K562 (cell line): Measurements from ENCODE around the gene LYRM1. TPM values are rescaled to one million over a fixed set of nuclear protein-coding genes. Genes with fewer than 3 reads are reported as not detected.
A peak's percentile ranks its signal among the peaks of the same experiment; 100 is the strongest.

ENCODE experiments used
- ARID2 ChIP-seq: fragments of 450-650 bp; IDR thresholded peaks from 2 replicates; pipeline ENCODE4 v1.6.1; 2017; ENCODE audit warnings: antibody characterized with exemption, mild to moderate bottlenecking
- ARID3A ChIP-seq: IDR thresholded peaks from 2 replicates; pipeline ENCODE4 v1.6.1; 2012; ENCODE audit warnings: low read depth, low read length, improper control_type of control experiment, borderline replicate concordance
- CHD2 ChIP-seq: IDR thresholded peaks from 2 replicates; pipeline ENCODE4 v1.6.1; 2011; ENCODE audit warnings: low read depth, low read length
- DMBX1 ChIP-seq: fragments of 250-450 bp; sonication (Bioruptor Pico); IDR thresholded peaks from 2 replicates; pipeline ENCODE4 v1.8.0; 2022; ENCODE audit warnings: inconsistent platforms, mild to moderate bottlenecking, moderate library complexity, borderline replicate concordance
- ELF4 ChIP-seq: fragments of 450-650 bp; formaldehyde crosslinking; IDR thresholded peaks from 2 replicates; pipeline ENCODE4 v1.4.0; 2022; ENCODE audit warnings: missing genetic modification characterization
- EP300 ChIP-seq: IDR thresholded peaks from 2 replicates; pipeline ENCODE4 v1.6.1; 2012; ENCODE audit warnings: low read length, improper control_type of control experiment
- MAFF ChIP-seq: IDR thresholded peaks from 2 replicates; pipeline ENCODE4 v1.6.1; 2012; ENCODE audit warnings: low read length, improper control_type of control experiment
- NR2F6 ChIP-seq: fragments of 450-650 bp; formaldehyde crosslinking; IDR thresholded peaks from 2 replicates; pipeline ENCODE4 v1.4.0; 2020; ENCODE audit warnings: mild to moderate bottlenecking
- PCBP2 ChIP-seq: fragments of 200-400 bp; formaldehyde crosslinking; IDR thresholded peaks from 2 replicates; pipeline ENCODE4 v1.6.1; 2018; ENCODE audit warnings: low read length, low read depth, mild to moderate bottlenecking, moderate library complexity; ENCODE audit not compliant: poor library complexity, severe bottlenecking
- PHF21A ChIP-seq: fragments of 450-650 bp; IDR thresholded peaks from 2 replicates; pipeline ENCODE4 v1.6.1; 2017; ENCODE audit warnings: low read depth, borderline replicate concordance
- PHTF2 ChIP-seq: fragments of 250-450 bp; sonication (Bioruptor Pico); IDR thresholded peaks from 2 replicates; pipeline ENCODE4 v1.5.0; 2021; ENCODE audit warnings: mild to moderate bottlenecking
- POLR2B ChIP-seq: fragments of 450-650 bp; IDR thresholded peaks from 2 replicates; pipeline ENCODE4 v1.6.1; 2018; ENCODE audit warnings: low read depth; ENCODE audit not compliant: partially characterized antibody
- SAP30 ChIP-seq: fragments of 200-600 bp; sonication (generic); IDR thresholded peaks from 2 replicates; pipeline ENCODE4 v1.6.1; 2012; ENCODE audit warnings: borderline replicate concordance, low read depth, mild to moderate bottlenecking, moderate library complexity, low read length, control low read depth, inconsistent platforms; ENCODE audit not compliant: insufficient read depth, poor library complexity, severe bottlenecking
- SMARCA4 ChIP-seq: fragments of 450-650 bp; IDR thresholded peaks from 2 replicates; pipeline ENCODE4 v1.6.1; 2016
- SRF ChIP-seq, 2 experiments: fragments of 250-450, 450-650 bp in 1 of 2; sonication (Bioruptor Pico) in 1 of 2; sonication (generic) in 1 of 2; formaldehyde crosslinking; IDR thresholded peaks; 2 replicates each; pipeline versions ENCODE4 v1.5.0 to v1.5.1; 2020 to 2022; ENCODE audit warnings: mild to moderate bottlenecking in 1 of 2, missing genetic modification reagents in 1 of 2
- SRSF9 ChIP-seq: fragments of 200-400 bp; formaldehyde crosslinking; IDR thresholded peaks from 2 replicates; pipeline ENCODE4 v1.6.1; 2017; ENCODE audit warnings: low read depth, low read length, borderline replicate concordance
- TEAD1 ChIP-seq, 2 experiments: fragments of 450-650 bp in 1 of 2; sonication (generic) in 1 of 2; formaldehyde crosslinking; IDR thresholded peaks; 2 replicates each; pipeline versions ENCODE4 v1.4.0 to v1.8.0; 2020 to 2022; ENCODE audit warnings: mild to moderate bottlenecking in 2 of 2, missing genetic modification reagents in 1 of 2
- TOE1 ChIP-seq, 2 experiments: fragments of 450-650 bp in 1 of 2; sonication (generic) in 1 of 2; formaldehyde crosslinking in 1 of 2; IDR thresholded peaks; 2 replicates each; pipeline versions ENCODE4 v1.7.1 to v1.8.0; 2016 to 2022; ENCODE audit warnings: borderline replicate concordance in 2 of 2, mild to moderate bottlenecking in 2 of 2, antibody characterized with exemption in 1 of 2, inconsistent platforms in 1 of 2, low read depth in 1 of 2, missing genetic modification reagents in 1 of 2, moderate library complexity in 1 of 2
- ZBTB1 ChIP-seq: sonication (generic); formaldehyde crosslinking; IDR thresholded peaks from 2 replicates; pipeline ENCODE4 v1.8.1; 2023; ENCODE audit warnings: missing genetic modification reagents, low read depth, mild to moderate bottlenecking, borderline replicate concordance
- ZC3H4 ChIP-seq: sonication (generic); formaldehyde crosslinking; IDR thresholded peaks from 2 replicates; pipeline ENCODE4 v1.9.0; 2021; ENCODE audit warnings: missing genetic modification reagents, borderline replicate concordance
- ZNF57 ChIP-seq: fragments of 450-650 bp; formaldehyde crosslinking; IDR thresholded peaks from 2 replicates; pipeline ENCODE4 v1.4.0; 2020; ENCODE audit warnings: mild to moderate bottlenecking, moderate library complexity
- ZNF668 ChIP-seq: fragments of 250-450 bp; sonication (Bioruptor Pico); IDR thresholded peaks from 2 replicates; pipeline ENCODE4 v1.8.0; 2022; ENCODE audit warnings: mild to moderate bottlenecking, inconsistent platforms
- polyA plus RNA-seq, 8 experiments: library from polyadenylated mRNA; depleted of rRNA in 4 of 8; stranded (reverse) in 5 of 8; unstranded in 3 of 8; fragments of >200 nt; fragmentation: Nextera tagmentation in 2 of 8; fragmentation: Illumina TruSeq in 1 of 8; extraction: Ambion mirVana in 2 of 8; extraction: Trizol in 1 of 8; gene quantifications; 2 replicates each; pipeline versions ENCODE4 v1.2.1 to v1.2.3, GENCODE V29; 2011 to 2014; ENCODE audit warnings: inconsistent platforms in 1 of 8, missing spikeins in 1 of 8
- total RNA-seq, 7 experiments: library from RNA; depleted of rRNA in 6 of 7; stranded (reverse); fragments of >200 nt in 6 of 7; fragmentation: Illumina TruSeq in 2 of 7; extraction: Trizol in 2 of 7; gene quantifications; 2 replicates each; pipeline versions ENCODE4 v1.2.1 to v1.2.3, GENCODE V29; 2011 to 2021; ENCODE audit warnings: low replicate concordance in 1 of 7
- TF ChIP-seq, protein P1 (sequence below): sonication (generic); formaldehyde crosslinking; IDR thresholded peaks from 2 replicates; pipeline ENCODE4 v1.8.1; 2022; ENCODE audit warnings: missing genetic modification reagents
- TF ChIP-seq, protein P2 (sequence below): fragments of 250-450 bp; sonication (Bioruptor Pico); IDR thresholded peaks from 2 replicates; pipeline ENCODE4 v1.4.0; 2020
- TF ChIP-seq, protein P3 (sequence below): sonication (generic); formaldehyde crosslinking; IDR thresholded peaks from 2 replicates; pipeline ENCODE4 v1.8.0; 2022; ENCODE audit warnings: mild to moderate bottlenecking, low read depth, missing genetic modification reagents

Gene LYRM1
- total and polyA plus RNA-seq, 9 of the 15 experiments (the other 6 are each of a cell fraction or from before 2014, with no cell fraction given), result 17.5 to 44.1 (median 32.7) TPM

DNA sequence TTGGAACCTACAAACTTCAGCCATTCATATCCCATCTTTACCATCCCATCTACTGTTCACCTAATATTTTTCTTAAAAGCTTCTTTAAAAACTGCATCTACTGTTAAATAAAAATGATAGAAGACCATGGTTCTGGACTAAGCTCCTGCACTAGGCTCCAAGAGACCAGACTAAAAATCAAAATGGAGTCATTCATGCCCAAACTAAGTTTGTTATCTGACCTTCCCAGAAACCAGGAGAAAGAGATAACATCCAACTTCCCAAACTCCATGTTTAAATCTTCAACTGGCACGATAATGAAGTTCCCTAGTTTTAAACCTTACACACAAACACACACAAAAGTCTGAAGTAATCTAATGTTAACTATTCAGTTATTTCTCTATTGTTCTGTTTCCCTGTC is 14.3 kb upstream of the LYRM1 start (continued):
- TF ChIP-seq, protein P1, sequence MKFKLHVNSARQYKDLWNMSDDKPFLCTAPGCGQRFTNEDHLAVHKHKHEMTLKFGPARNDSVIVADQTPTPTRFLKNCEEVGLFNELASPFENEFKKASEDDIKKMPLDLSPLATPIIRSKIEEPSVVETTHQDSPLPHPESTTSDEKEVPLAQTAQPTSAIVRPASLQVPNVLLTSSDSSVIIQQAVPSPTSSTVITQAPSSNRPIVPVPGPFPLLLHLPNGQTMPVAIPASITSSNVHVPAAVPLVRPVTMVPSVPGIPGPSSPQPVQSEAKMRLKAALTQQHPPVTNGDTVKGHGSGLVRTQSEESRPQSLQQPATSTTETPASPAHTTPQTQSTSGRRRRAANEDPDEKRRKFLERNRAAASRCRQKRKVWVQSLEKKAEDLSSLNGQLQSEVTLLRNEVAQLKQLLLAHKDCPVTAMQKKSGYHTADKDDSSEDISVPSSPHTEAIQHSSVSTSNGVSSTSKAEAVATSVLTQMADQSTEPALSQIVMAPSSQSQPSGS (CRISPR knock-in tag), result no peak
- TF ChIP-seq ZNF668 (CRISPR knock-in tag) (no peak), TOE1 (IDR thresholded peaks at IDR 0.05; ENCODE audit: borderline replicate concordance) (no peak), TOE1 (CRISPR knock-in tag; IDR thresholded peaks at IDR 0.05; ENCODE audit: borderline replicate concordance, low read depth) (no peak), CHD2 (no peak), ZBTB1 (CRISPR knock-in tag) (no peak), SRSF9 (no peak), PCBP2 (no peak), ZC3H4 (CRISPR knock-in tag) (no peak), DMBX1 (peak; percentile 83; the same call in 1 of the 2 replicates), ELF4 (no peak), PHTF2 (CRISPR knock-in tag) (no peak), SAP30 (no peak), PHF21A (no peak), NR2F6 (no peak), TEAD1 (CRISPR knock-in tag; IDR thresholded peaks at IDR 0.05) (peak in 1 of 2 experiments; percentile 57; a peak in 1 of 4 replicates), POLR2B (no peak), ARID2 (no peak), SMARCA4 (no peak), SRF (CRISPR knock-in tag; IDR thresholded peaks at IDR 0.05) (no peak), ZNF57 (no peak), ARID3A (no peak), EP300 (no peak), MAFF (no peak)
- TF ChIP-seq, protein P2, sequence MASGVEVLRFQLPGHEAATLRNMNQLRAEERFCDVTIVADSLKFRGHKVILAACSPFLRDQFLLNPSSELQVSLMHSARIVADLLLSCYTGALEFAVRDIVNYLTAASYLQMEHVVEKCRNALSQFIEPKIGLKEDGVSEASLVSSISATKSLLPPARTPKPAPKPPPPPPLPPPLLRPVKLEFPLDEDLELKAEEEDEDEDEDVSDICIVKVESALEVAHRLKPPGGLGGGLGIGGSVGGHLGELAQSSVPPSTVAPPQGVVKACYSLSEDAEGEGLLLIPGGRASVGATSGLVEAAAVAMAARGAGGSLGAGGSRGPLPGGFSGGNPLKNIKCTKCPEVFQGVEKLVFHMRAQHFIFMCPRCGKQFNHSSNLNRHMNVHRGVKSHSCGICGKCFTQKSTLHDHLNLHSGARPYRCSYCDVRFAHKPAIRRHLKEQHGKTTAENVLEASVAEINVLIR (CRISPR knock-in tag), result no peak
- TF ChIP-seq, protein P3, sequence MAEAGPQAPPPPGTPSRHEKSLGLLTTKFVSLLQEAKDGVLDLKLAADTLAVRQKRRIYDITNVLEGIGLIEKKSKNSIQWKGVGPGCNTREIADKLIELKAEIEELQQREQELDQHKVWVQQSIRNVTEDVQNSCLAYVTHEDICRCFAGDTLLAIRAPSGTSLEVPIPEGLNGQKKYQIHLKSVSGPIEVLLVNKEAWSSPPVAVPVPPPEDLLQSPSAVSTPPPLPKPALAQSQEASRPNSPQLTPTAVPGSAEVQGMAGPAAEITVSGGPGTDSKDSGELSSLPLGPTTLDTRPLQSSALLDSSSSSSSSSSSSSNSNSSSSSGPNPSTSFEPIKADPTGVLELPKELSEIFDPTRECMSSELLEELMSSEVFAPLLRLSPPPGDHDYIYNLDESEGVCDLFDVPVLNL (CRISPR knock-in tag), result no peak
